H9 (cell line): ENCODE measurements around the gene NOX5. TPM values are rescaled to one million over a fixed set of nuclear protein-coding genes. Genes with fewer than 3 reads are reported as not detected.

ENCODE experiments used
- DNase-seq: peaks from one replicate; pipeline ENCODE4 v3.0.0-alpha.2; 2017
- H2AFZ ChIP-seq: one replicate; pipeline ENCODE4 v1.6.1; 2013; ENCODE audit warnings: mild to moderate bottlenecking, low read length, control low read depth, moderate library complexity
- H2AK5ac ChIP-seq: 2 replicates; pipeline ENCODE4 v1.6.1; 2013; ENCODE audit warnings: low read length, control low read depth, mixed read lengths; ENCODE audit not compliant: insufficient read length
- H2BK120ac ChIP-seq: one replicate; pipeline ENCODE4 v1.6.1; 2013; ENCODE audit warnings: low read depth, mild to moderate bottlenecking, low read length, control low read depth, inconsistent platforms; ENCODE audit not compliant: poor library complexity, severe bottlenecking
- H2BK12ac ChIP-seq: 2 replicates; pipeline ENCODE4 v1.6.1; 2013; ENCODE audit warnings: low read length, control low read depth, mixed read lengths, low read depth; ENCODE audit not compliant: insufficient read length
- H2BK15ac ChIP-seq: 2 replicates; pipeline ENCODE4 v1.6.1; 2013; ENCODE audit warnings: low read depth, low read length, control low read depth
- H2BK20ac ChIP-seq: one replicate; pipeline ENCODE4 v1.6.1; 2013; ENCODE audit warnings: low read depth, mild to moderate bottlenecking, low read length, control low read depth, inconsistent platforms; ENCODE audit not compliant: poor library complexity, severe bottlenecking
- H2BK5ac ChIP-seq: 2 replicates; pipeline ENCODE4 v1.6.1; 2013; ENCODE audit warnings: low read length, control low read depth, mixed read lengths; ENCODE audit not compliant: insufficient read length
- H3K14ac ChIP-seq: 2 replicates; pipeline ENCODE4 v1.6.1; 2013; ENCODE audit warnings: low read length, control low read depth; ENCODE audit not compliant: insufficient read depth
- H3K18ac ChIP-seq: 2 replicates; pipeline ENCODE4 v1.6.1; 2013; ENCODE audit warnings: low read depth, mild to moderate bottlenecking, mixed read lengths, low read length, control low read depth; ENCODE audit not compliant: insufficient read length
- H3K23ac ChIP-seq: 2 replicates; pipeline ENCODE4 v1.6.1; 2013; ENCODE audit warnings: low read length, control low read depth, mixed read lengths, low read depth; ENCODE audit not compliant: insufficient read length
- H3K23me2 ChIP-seq: 2 replicates; pipeline ENCODE4 v1.6.1; 2013; ENCODE audit warnings: low read depth, mild to moderate bottlenecking, mixed read lengths, low read length, control low read depth; ENCODE audit not compliant: insufficient read length, poor library complexity, severe bottlenecking
- H3K27ac ChIP-seq: 2 replicates; pipeline ENCODE4 v1.5.1; 2013; ENCODE audit warnings: low read length, control low read depth, mixed read lengths, low read depth; ENCODE audit not compliant: insufficient read length
- H3K27me3 ChIP-seq: 2 replicates; pipeline ENCODE4 v1.6.1; 2013; ENCODE audit warnings: low read length, control low read depth, inconsistent platforms; ENCODE audit not compliant: insufficient read depth
- H3K4ac ChIP-seq: 2 replicates; pipeline ENCODE4 v1.6.1; 2013; ENCODE audit warnings: low read depth, mild to moderate bottlenecking, control low read depth, inconsistent platforms, low read length, moderate library complexity
- H3K4me1 ChIP-seq: 2 replicates; pipeline ENCODE4 v1.6.1; 2013; ENCODE audit warnings: low read length, control low read depth, inconsistent platforms; ENCODE audit not compliant: insufficient read depth
- H3K4me2 ChIP-seq: 2 replicates; pipeline ENCODE4 v1.6.1; 2013; ENCODE audit warnings: low read length, control low read depth, mixed read lengths; ENCODE audit not compliant: insufficient read length, insufficient read depth
- H3K56ac ChIP-seq: 2 replicates; pipeline ENCODE4 v1.6.1; 2013; ENCODE audit warnings: low read depth, mild to moderate bottlenecking, mixed read lengths, low read length, control low read depth; ENCODE audit not compliant: insufficient read length
- H3K79me1 ChIP-seq: 2 replicates; pipeline ENCODE4 v1.6.1; 2013; ENCODE audit warnings: low read depth, mild to moderate bottlenecking, moderate library complexity, low read length, control low read depth, inconsistent platforms; ENCODE audit not compliant: insufficient read depth, poor library complexity, severe bottlenecking
- H3K79me2 ChIP-seq: 2 replicates; pipeline ENCODE4 v1.6.1; 2013; ENCODE audit warnings: low read length, control low read depth, inconsistent platforms; ENCODE audit not compliant: insufficient read depth
- H3K9ac ChIP-seq: 2 replicates; pipeline ENCODE4 v1.6.1; 2013; ENCODE audit warnings: low read length, control low read depth, mixed read lengths; ENCODE audit not compliant: insufficient read length; ENCODE audit errors: extremely low read depth
- H3K9me3 ChIP-seq: one replicate; pipeline ENCODE4 v1.6.1; 2013; ENCODE audit warnings: low read depth, low read length, inconsistent platforms; ENCODE audit not compliant: control insufficient read depth
- H3T11ph ChIP-seq: one replicate; pipeline ENCODE4 v1.6.1; 2013; ENCODE audit warnings: mild to moderate bottlenecking, low read length, control low read depth, inconsistent platforms
- H4K20me1 ChIP-seq: one replicate; pipeline ENCODE4 v1.6.1; 2013; ENCODE audit not compliant: control insufficient read depth, insufficient read length, insufficient read depth
- H4K5ac ChIP-seq: 2 replicates; pipeline ENCODE4 v1.6.1; 2013; ENCODE audit warnings: low read depth, mild to moderate bottlenecking, mixed read lengths, low read length, control low read depth; ENCODE audit not compliant: insufficient read length
- H4K8ac ChIP-seq: replicated peaks from 2 replicates; pipeline ENCODE4 v1.6.1; 2013; ENCODE audit warnings: low read length, control low read depth, mixed read lengths, low read depth; ENCODE audit not compliant: insufficient read length
- H4K91ac ChIP-seq: 2 replicates; pipeline ENCODE4 v1.6.1; 2013; ENCODE audit warnings: low read depth, mild to moderate bottlenecking, moderate library complexity, mixed read lengths, low read length, control low read depth; ENCODE audit not compliant: insufficient read length
- H3K27ac Mint-ChIP-seq, 3 experiments: 2 replicates in 2 of 3; 3 replicates in 1 of 3; pipeline ENCODE4 v1.8.0; 2020 to 2021; ENCODE audit warnings: mixed read lengths in 3 of 3, mild to moderate bottlenecking in 1 of 3, moderate library complexity in 1 of 3
- H3K27me3 Mint-ChIP-seq: 2 replicates; pipeline ENCODE4 v1.8.0; 2021; ENCODE audit warnings: low read depth, mild to moderate bottlenecking, moderate library complexity, mixed read lengths
- H3K36me3 Mint-ChIP-seq, 3 experiments: 2 replicates in 2 of 3; 3 replicates in 1 of 3; pipeline ENCODE4 v1.8.0; 2020 to 2021; ENCODE audit warnings: low read depth in 3 of 3, mixed read lengths in 3 of 3; ENCODE audit not compliant: insufficient read depth in 1 of 3
- H3K4me1 Mint-ChIP-seq, 2 experiments: 2 replicates each; pipeline ENCODE4 v1.8.0; 2020; ENCODE audit warnings: mixed read lengths in 2 of 2
- H3K4me3 Mint-ChIP-seq, 2 experiments: 2 replicates in 1 of 2; 3 replicates in 1 of 2; pipeline ENCODE4 v1.8.0; 2020 to 2021; ENCODE audit warnings: mild to moderate bottlenecking in 2 of 2, mixed read lengths in 2 of 2, moderate library complexity in 1 of 2
- H3K9me3 Mint-ChIP-seq, 2 experiments: 2 replicates in 1 of 2; 3 replicates in 1 of 2; pipeline ENCODE4 v1.8.0; 2020; ENCODE audit warnings: mild to moderate bottlenecking in 2 of 2, mixed read lengths in 2 of 2, moderate library complexity in 1 of 2
- CTCF ChIP-seq: fragments of 200-600 bp; sonication (generic); conservative IDR thresholded peaks from 3 replicates; pipeline ENCODE4 v1.8.0; 2021; ENCODE audit warnings: antibody characterized with exemption, mild to moderate bottlenecking
- WGBS: extraction: QIAGEN DNeasy Blood & Tissue Kit; methylation state at CpG from one replicate; pipeline ENCODE4 v1.1.7; 2013; ENCODE audit warnings: missing lambda C conversion rate, low lambda C conversion rate, mixed read lengths; ENCODE audit not compliant: insufficient read length; ENCODE audit errors: extremely low coverage; 5-methylcytosine and 5-hydroxymethylcytosine counted together
- total RNA-seq: library from RNA; stranded (reverse); gene quantifications from 2 replicates; pipeline ENCODE4 v1.2.1, GENCODE V29; 2021

NOX5 gene
- total RNA-seq, 1 experiment from 2014 or later: 0.04 TPM

GRCh38 chr15:69082554-69082953 lies 68.1 kb downstream of the NOX5 start:
- H3T11ph ChIP-seq: no peak overlapping the region
- H3K18ac ChIP-seq: no peak overlapping the region
- no peak for TF ChIP-seq CTCF
- no peak overlapping the region for H3K27ac ChIP-seq
- H4K91ac ChIP-seq: no peak overlapping the region
- H3K9me3 Mint-ChIP-seq: no peaks in the 10 kb centered on the region
- no CpG with 5 or more reads among the region's 3 CpGs for WGBS
- H3K23ac ChIP-seq: no peak overlapping the region
- no peak overlapping the region for H3K4me3 Mint-ChIP-seq
- no peak overlapping the region for H3K27ac Mint-ChIP-seq
- no peaks in the 10 kb centered on the region for H3K27me3 ChIP-seq
- no peak overlapping the region for H2BK15ac ChIP-seq
- no peaks in the 10 kb centered on the region for H3K36me3 Mint-ChIP-seq
- no peaks in the 10 kb centered on the region for H3K79me1 ChIP-seq
- peaks cover 64 to 69% of the 10 kb centered on the region in 2 experiments for H3K4me1 Mint-ChIP-seq
- H3K79me2 ChIP-seq: no peaks in the 10 kb centered on the region
- no peak overlapping the region for H2BK20ac ChIP-seq
- H3K14ac ChIP-seq: no peak overlapping the region
- no peaks in the 10 kb centered on the region for H3K23me2 ChIP-seq
- no peak overlapping the region for H3K4me2 ChIP-seq
- no peak overlapping the region for H2BK5ac ChIP-seq
- no peak overlapping the region for H2BK12ac ChIP-seq
- H3K9ac ChIP-seq: no peak overlapping the region
- peaks cover 29% of the 10 kb centered on the region for H3K4me1 ChIP-seq
- no peak overlapping the region for H3K56ac ChIP-seq
- no peak overlapping the region for H4K8ac ChIP-seq
- H2AFZ ChIP-seq: no peak overlapping the region
- H4K5ac ChIP-seq: no peak overlapping the region
- no peak overlapping the region for H2AK5ac ChIP-seq
- H3K27me3 Mint-ChIP-seq: peaks cover 37% of the 10 kb centered on the region
- H2BK120ac ChIP-seq: no peak overlapping the region
- no peak overlapping the region for H3K4ac ChIP-seq
- no peaks in the 10 kb centered on the region for H3K9me3 ChIP-seq
- no peak for DNase-seq
- H4K20me1 ChIP-seq: no peaks in the 10 kb centered on the region
